Measurements from ENCODE around the gene CMBL. TPM values are rescaled to one million over a fixed set of nuclear protein-coding genes. Genes with fewer than 3 reads are reported as not detected.
"Not testable (repeated sequence)": the region's sequence is repeated elsewhere in the genome, so short reads cannot be mapped to it uniquely, and the experiment has no call there.

CMBL gene
- total RNA-seq, 1 donor from 2014 or later, result 42.9 TPM

DNA sequence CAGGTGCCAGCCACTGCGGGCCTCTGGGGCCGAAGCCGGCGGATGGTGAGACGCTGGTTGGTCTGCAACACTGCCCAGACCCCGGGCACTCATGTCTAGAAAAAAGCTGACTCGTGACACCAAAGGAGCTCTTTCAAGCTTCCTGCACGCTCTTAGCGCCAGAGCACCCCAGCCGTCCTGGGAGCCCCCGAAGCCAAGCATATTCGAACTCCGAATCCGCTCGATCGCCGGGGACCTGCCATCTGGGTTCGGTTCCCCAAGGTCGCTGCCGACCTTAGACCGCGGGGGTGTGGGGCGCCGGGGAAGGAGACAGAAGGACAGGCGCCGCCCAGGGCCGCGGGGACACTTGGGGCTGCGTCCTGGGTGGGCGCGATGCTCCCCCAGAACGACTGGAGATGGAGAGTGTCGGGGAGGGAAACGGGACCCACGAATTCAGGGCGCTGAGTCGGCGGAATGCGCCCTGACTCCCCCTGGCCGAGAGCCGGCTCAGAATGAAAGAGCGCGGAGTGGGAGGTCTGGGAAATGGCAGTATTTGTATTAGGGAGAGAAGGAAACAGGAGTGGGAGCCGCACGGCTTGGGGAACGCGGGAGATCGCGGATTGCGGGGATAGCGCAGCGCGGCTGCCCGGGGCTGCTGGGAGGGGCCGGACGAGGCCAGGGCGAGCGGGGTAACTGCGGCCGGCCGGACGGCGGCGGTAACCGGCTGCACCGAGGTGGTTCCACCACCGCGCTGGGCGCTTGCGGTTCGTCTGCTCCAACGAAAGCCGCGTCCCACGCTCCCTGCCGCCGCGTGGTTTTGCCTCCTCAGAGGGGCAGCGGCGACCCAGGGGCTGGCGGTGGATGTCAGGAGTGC is 25.7 kb upstream of the CMBL start:
- DNase-seq, result peak; percentile 46

GRCh38 chr5:10332301-10332700 is 24.6 kb upstream of the CMBL start:
- no peak for DNase-seq

GRCh38 chr5:10331341-10331796 is 23.7 kb upstream of the CMBL start:
- peak; percentile 90 for DNase-seq

GRCh38 chr5:10330511-10331230 is 23.0 kb upstream of the CMBL start:
- peak; percentile 41 for DNase-seq

GRCh38 chr5:10329820-10330481 is 22.2 kb upstream of the CMBL start:
- DNase-seq, result peak; percentile 96

- peak; percentile 51 for DNase-seq
Measured at GRCh38 chr5:10329446-10329819, 21.7 kb upstream of the CMBL start.

DNA sequence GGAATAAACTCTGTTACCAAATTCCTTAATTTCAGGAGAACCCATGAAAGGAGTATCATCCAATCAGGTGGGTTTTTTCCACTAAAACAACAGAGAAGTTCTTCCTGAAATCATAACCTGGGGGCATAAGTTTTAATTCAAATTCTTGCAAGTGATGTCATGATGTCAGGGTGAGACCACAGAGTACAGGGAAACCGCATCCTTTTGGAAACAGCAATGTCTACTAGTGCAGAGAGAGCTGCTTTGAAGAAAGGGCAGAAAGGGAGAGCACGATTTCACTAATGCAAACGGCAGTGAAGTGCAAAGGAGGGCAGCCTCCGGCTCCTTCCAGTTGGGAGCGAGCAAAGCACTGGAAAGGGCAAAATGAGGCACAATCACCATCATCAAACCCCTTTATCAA is 20.6 kb upstream of the CMBL start:
- DNase-seq, result no peak

GRCh38 chr5:10324518-10325370 is 17.0 kb upstream of the CMBL start:
- no peak for DNase-seq

GRCh38 chr5:10323588-10324488 is 16.1 kb upstream of the CMBL start:
- peak; percentile 49 for DNase-seq

DNA sequence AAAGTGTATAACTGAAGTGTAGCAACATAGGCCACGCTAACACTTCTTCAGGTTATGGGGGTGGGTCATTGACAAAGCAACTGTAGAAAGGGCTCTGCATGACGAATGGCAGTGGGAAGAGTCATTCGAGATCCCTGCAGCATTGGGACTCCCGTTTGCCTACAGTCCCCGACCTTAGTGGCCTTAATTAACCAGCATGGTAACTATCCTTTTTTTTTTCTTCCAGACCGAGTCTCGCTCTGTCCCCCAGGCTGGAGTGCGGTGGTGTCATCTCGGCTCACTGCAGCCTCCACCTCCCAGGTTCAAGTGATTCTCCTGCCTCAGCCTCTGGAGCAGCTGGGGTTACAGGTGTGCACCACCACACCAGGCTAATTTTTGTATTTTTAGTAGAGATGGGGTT is 14.2 kb upstream of the CMBL start:
- DNase-seq, result no peak

- no peak for DNase-seq
Measured at GRCh38 chr5:10320793-10321192, 13.1 kb upstream of the CMBL start.

DNA sequence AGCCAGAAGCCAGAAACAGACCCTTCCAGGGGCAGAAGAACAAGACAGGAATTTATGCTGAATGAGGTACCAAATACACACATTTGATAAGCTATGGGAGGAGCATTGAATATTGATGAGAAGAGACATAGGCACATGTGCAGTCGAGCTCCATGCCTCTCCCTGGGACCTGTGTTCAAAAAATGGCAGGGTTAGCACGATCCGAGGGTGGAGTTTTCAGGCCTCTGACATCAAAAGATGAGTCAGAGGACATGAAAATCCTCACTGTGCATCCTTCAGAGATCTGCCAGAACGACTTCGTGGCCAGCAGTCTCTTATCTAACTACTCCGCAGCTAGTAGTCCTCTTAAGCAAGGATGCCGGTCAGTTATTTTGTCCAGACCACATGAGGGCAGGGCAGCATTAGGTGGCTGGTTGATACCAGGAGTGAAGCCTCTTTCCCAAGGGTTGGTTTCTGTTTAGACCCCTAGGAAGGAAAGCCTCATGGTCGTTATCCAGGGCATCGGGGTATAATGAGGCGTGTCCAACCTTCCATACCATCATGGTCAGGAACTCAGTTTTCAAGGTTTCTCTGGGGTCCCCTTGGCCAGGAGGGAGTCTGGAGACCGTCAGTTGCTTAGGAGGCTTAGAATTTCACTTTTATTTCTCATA is 11.6 kb upstream of the CMBL start:
- no peak for DNase-seq

DNA sequence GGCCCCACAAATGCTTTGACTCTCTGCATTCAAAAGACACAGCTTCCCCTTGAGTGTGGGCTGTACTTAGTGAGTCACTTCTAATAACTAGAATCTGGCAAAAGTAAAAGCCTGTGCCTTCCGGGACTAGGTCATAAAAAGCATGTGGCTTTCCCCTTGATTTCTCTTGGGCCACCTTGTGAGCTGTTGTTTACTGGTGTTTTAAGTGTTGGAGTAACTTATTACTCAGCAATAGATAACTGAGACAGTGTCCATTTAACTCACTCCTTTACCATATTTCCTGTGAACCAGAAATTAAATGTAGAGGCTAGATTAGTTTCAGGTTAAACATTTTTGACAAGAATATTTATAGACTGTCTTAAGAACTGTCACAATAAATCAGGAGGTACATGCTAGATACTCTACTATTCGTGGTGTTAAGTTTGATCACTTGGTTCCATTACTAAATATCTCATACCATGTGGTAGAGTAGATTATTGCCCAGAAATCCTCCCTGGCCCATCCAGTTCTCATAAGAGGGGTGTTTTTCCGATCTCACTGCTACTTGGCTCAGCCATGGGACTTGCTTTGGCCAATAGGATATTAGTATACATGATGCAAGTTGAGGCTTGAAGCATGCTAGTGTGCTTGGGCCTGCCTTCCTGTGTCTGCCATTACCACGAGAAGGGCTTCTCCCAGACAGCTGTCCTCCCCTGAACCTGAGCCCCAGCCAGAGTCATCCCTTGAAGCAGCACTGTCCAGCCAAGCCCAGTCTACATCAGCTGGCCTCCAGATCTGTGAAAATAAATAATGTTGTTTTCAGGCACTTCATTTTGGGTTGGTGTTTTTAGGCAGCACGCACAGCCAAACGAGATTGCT is 10.4 kb upstream of the CMBL start:
- DNase-seq, result no peak

DNA sequence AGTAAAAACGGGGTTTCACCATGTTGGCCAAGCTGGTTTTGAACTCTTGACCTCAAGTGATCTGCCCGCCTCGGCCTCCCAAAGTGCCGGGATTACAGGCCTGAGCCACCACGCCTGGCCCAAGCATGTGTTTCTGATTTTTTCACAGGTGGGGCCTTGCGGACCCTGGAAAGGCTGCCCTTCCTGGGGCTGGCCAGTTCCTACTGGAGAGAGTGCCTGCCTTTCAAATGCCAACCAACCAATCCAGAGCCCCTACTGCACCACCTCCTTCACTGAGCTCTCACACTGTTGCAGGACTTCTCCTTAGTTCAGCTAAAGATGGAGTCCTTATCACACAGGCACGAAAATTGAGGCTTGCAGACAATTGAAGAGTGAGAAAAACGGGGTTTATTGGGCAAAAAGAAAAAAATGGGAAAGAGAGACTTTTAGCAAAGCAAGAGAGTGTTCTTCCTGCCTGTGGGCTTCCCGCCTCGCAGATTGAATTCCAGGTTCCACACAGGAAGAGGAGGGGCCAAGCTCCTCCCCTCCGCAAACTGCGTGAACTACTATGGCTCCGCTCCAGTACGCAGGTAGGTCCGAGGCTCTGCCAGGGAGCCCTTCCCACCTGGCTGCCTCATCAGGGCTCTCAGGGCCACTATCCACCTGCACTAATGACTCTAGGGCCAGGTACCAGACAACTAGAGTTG is 8.3 kb upstream of the CMBL start:
- no peak for DNase-seq

DNA sequence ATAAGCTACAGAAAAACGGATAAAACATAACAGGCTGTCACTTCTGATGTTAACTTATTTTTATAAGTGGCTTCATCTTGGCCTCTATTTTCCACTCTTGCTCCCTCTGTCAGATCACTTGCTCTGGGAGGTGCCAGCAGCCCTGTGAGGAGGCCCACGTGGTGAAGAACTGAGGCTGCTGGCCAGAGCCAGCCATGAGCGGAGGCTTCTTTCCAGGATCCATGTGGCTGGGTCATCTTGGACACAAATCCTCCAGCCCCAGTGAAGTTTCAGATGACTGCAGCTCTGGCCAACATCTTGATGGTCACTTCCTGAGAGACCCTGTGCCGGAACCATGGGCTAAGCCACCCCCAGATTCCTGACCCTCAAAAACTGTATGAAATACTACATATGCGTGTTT is 7.5 kb upstream of the CMBL start:
- DNase-seq, result no peak

DNA sequence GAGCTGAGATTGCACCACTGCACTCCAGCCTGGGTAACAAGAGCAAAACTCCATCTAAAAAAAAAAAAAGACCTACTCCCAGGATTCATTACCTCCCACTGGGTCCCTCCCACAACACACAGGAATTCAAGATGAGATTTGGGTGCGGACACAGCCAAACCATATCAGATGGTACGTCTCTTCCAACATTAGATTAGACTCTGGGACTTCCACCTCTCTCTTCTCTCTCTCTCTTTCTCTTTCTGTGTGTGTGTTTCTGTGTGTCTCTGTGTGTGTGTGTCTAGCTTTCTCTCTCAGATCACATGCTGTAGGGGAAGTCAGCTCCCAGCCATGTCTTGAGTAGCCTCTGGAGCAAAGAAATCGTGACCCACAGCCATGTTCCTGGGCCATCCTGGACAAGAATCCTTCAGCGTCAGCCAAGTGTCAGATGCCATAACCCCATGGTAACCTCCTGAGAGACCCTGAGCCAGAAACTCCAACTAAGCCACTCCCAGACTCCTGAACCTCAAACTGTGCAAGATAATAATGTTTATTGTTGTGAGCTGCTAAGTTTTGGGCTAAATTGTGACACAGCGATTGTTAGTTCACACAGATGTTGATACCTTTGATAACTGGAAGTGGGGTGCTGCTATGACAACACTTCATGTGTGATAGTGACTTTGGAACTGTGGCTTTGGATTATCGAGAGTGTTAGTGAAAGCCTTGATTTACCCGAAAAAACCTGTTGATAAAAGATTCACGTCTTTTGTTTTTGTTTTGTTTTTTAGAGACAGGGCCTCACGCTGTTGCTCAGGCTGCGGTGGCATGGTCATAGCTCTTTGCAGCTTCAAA is 4.1 kb upstream of the CMBL start:
- no peak for DNase-seq

DNA sequence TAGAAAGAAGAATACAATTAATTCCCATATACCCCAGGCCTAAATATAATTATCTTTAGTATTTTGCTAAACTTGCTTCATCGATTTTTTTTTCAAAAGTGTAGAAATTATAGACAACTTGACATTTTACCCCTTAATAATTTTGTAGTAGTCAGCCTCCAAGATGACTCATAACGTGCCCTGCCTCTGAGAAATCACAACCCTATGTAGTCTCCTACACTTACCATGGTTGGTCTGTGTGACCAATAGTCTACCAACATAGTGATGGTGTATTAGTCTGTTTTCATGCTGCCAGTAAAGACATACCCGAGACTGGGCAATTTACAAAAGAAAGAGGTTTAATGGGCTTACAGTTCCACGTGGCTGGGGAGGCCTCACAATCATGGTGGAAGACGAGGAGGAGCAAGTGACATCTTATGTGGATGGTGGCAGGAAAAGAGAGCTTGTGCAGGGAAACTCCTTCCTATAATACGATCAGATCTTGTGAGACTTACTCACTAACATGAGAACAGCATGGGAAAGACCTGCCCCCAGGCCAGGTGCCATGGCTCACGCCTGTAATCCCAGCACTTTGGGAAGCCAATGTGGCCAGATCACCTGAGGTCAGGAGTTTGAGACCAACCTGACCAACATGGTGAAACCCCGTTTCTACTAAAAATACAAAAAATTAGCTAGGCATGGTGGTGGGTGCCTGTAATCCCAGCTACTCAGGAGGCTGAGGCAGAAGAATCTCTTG is 3.3 kb upstream of the CMBL start:
- DNase-seq, result not testable (repeated sequence)

Data from tongue (tissue), 2 donors.